Left renal cortex interstitium (tissue), 4 donors: Measurements from ENCODE around the gene RBP3. TPM values are rescaled to one million over a fixed set of nuclear protein-coding genes. Genes with fewer than 3 reads are reported as not detected.

Experiments
- DNase-seq, 4 donors: peaks; one replicate each; pipeline ENCODE4 v3.0.0-alpha.2; 2013; ENCODE audit warnings: low read depth in 4 of 4, low spot score in 2 of 4, missing footprints in 1 of 4
- polyA plus RNA-seq, 4 donors: library from polyadenylated mRNA; unstranded; fragments of 120-200 nt; gene quantifications; one replicate each; pipeline ENCODE4 v1.2.1, GENCODE V29; 2013; ENCODE audit not compliant: insufficient read length in 4 of 4

The RBP3 gene
- under 1 TPM; 0.13 to 0.17 (median 0.16) TPM for polyA plus RNA-seq

DNA sequence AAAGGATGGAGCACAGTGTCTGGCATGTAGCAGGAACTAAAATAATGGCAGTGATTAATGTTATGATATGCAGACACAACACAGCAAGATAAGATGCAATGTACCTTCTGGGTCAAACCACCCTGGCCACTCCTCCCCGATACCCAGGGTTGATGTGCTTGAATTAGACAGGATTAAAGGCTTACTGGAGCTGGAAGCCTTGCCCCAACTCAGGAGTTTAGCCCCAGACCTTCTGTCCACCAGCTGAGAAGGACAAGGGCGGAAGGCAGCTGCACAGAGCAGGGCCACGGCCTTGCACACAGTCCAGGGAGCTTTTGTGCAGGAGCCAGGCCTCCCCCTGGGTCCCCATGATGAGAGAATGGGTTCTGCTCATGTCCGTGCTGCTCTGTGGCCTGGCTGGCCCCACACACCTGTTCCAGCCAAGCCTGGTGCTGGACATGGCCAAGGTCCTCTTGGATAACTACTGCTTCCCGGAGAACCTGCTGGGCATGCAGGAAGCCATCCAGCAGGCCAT, at the start of gene RBP3:
Gene RBP3, plus strand, starts transcription at position 226 of the 514 bp plus-strand sequence. Its CDS starts 122 bp downstream, at position 348.
- no peak for DNase-seq

DNA sequence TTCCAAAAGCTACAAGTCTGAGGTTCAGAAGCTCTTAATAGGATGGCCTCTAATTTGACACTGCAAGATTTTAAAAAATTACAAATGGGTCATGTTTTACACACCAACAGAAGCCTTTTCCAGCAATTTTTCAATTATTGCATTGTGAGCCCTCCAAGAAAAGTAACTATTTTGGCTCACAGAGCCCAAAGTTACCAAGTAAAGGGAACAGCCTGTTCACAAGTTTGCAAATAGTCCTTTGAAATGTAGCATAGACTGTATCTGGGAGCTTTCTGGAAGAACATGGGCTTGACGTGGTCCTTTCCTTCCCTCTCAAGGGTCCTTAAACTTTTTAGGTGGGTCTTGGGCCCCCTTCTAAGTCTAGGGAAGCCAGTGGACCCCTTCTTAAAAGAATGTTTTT, 49.4 kb upstream of the RBP3 start:
- DNase-seq, result no peak

DNA sequence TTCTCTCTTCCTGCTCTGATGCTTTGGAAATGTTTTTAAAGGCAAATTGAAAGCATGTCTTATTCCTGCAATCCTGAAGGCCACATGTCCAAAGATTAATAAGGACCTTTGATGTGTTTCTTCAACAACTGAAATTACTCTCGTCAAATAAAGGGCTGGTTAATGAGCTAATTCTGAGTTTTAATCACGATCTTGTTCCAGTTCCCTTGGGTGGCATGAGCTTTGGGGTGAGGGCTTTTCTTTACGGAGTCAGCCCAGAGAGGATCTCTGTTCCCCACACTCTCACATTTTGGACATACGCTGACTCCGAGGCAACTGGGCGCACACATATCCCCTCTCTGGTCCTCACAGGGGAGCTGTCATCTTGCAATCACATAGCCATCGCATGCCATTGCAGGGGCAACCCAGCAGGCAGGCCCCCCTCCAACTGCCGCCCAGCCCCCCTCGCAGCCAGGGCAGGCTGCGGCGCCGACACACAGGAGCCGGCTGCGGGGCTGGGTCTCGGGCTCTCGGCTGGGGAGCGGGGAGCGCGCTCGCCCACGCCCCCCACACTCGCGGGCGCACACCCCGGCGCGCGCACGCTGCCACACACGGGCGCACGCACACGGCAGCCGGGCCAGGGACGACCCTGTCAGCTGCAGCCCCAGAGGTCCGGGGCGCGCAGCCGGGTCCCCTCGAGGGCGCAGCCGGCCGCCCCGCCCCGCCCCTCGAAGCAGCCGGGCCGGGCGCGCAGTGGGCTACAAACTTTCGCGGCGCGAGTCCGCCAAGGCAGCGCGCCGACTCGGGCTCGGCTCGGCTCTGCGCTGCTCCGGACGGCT, 48.3 kb upstream of the RBP3 start, which contains the start of gene GDF10:
Gene GDF10, plus strand, starts transcription at position 587 of the 818 bp plus-strand sequence. CDS start 455 bp downstream, outside the sequence.
- no peak for DNase-seq

DNA sequence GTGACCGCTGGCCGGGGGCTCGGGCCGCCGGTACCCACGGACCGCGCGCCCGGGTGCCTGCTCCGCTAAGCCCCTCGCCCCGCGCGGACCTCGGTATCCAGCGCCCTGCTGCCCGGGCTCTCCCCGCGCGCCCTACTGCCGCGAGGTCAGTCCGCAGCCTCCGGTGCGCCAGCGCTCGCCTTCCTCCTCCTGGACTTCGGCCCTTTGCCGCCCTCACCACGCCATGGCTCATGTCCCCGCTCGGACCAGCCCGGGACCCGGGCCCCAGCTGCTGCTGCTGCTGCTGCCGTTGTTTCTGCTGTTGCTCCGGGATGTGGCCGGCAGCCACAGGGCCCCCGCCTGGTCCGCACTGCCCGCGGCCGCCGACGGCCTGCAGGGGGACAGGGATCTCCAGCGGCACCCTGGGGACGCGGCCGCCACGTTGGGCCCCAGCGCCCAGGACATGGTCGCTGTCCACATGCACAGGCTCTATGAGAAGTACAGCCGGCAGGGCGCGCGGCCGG, 47.7 kb upstream of the RBP3 start:
- no peak for DNase-seq

DNA sequence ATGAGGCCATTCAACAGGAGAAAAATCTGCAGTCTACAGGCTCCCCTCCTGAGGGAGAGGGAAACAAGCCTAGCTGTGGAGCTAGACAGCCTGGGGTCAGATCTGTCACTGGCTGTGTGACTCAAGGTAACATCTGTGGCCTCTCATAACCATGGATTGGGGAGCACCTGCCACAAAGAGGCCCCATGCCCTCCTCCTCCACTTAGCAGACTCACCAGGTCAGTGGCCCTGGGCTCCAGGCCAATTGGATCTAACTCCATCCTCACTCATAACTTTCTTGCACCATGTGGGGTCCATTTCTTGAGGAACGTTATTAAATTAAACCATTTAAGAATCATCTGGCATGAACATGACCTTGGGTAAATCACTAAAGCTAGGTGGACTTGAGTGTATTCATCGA, 46.3 kb upstream of the RBP3 start:
- DNase-seq, result no peak

DNA sequence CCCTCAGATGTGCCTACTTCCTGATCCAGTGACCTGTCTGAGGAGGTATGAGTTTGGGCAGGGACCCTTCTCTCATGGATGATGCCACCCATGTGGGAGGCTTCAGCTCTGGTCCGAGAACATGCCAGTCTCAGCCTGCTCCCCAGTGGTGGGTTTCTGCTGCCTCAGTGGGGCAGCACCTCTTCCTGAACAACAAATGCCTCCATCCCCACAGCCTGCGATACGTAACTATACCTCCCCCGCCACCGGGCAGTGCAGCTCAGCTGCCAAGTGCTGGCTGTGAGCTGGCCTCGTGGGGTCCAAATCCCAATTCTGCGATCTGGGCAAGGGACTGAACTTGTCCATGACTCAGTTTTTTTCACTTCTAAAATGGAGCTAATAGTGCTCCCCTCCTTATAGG, 45.1 kb upstream of the RBP3 start:
- no peak for DNase-seq

DNA sequence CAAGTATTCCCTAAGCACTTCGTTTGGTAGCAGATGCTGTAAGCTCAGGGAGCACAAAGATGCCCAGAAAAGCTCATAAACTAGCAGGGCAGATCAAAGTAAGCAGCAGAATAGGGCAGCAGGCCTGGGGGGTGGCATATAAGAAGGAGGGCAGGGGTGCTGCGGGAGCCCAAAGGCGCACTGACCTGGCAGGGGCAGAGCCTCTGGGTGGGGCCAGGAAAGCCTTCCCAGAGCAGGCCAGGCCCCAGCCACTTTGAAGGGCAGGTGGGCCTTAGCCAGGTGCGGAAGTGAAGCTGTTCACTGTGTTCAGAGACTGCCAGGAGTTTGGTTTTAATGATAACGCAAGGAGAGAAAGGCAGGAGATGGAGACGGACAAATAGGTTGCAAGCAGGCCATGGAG, 44.3 kb upstream of the RBP3 start:
- DNase-seq, result no peak

DNA sequence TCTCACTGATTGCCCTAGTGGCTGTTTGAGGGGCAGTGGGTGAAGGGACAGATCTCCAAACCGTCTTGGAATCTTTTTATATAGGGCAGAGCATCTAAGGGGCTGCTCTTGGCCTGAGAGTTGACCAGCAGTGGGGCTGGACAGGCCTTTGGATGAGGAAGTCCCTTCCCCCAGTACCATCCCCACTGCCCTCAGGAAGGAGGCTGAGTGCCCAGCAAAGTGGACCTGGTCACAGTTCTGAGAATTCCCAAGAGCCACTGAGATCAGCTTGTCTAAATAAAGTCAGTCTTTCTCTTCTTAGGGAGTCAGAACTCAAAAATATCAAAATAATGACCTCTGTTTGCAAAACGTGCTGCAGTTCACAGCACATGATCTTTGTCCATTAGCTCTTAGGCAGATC, 42.6 kb upstream of the RBP3 start:
- no peak for DNase-seq

DNA sequence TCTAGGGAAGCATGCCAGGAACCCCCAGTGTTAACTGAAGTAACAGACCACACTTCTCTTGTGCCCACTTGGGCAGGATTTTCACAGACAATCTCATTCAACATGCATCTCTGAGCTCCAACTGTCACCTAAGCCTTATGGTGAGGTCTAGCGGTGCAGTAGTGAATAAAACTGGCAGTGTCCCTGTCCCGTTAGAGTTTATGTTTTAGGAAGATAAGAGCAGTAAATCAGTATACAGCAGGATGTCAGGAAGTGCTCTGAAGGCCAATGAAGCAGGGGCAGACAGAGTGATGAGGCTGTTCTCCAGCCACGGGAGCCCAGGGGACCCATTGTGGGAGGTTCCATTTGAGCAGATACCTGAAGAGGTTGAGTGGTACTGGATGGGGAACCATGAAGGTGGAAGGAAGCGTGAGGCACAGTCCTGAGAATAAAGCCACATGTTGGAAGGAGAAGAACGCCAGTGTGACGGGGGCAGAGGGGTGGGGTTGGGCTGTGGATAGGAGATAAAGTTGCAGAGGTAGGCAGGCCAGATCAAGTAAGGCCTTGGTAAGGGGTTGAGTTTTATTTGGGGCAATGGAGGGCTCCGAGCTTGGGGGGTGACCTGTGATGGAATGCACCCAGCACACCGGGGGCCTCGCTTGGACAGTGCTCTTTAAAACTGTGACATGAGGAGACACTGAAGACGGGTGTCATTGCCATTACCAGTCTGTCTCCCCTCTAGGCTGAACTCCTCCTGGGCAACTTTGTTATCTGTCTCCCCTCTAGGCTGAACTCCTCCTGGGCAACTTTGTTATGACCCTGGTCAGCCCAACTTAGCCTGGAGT, 41.6 kb upstream of the RBP3 start:
- DNase-seq, result no peak

DNA sequence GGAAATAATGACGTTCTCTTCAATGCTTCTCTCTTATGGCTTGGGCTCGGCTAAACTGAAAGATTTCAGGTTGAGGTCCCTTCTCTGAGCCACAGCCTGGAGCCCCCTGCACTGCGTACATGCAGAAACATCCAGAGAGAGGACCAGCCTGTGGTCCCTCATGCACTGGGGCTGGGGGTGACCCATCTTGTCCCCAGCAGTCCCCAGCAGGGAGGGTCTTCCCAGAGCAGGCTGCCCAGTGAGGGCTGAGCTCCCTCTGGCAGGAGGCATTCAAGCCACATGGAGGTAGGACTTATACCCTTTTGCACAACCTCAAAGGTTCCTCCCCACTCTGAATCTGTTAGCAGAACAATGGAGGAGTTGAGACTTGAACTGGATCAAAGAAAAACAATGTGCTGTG, 40.8 kb upstream of the RBP3 start:
- DNase-seq, result no peak

DNA sequence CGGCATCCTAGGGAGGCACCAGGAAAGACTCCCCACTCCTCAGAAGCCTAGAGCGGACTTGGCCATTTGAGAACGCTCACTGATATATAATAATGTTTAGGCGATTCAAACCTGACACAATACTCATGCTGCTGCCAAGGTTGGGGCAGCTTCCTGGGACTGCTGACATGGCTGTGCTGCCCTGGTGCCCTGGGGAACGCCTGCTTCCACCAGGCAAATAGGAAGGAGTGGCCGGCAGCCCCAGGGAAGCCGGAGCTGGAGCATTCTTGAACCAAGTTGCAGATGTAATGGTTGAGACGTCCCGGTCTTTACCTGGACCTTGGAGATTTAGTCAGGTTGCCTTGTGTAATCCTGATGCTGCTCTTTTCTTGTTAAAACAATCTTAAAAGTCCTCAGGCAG, 39.4 kb upstream of the RBP3 start:
- no peak for DNase-seq

DNA sequence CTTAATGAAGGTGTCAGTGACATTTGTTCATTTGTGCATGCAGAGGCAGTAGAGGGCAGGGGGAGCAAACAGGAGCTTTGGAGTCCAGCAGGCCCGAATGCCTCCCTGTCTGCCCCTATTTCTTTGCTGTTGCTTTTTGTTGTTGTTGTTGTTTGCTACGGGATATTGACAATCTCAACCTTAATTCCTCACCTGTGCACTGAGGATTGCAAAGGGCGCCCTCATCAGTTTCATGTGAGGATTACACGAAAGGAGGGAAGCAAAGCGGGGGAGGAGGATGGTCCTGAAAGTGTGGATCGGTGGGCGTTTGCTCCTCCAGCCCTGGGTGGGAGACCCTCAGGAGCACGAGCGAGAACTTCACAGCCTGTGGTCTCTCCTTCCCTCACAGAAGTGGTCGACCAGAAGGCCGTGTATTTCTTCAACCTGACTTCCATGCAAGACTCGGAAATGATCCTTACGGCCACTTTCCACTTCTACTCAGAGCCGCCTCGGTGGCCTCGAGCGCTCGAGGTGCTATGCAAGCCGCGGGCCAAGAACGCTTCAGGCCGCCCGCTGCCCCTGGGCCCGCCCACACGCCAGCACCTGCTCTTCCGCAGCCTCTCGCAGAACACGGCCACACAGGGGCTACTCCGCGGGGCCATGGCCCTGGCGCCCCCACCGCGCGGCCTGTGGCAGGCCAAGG, 38.6 kb upstream of the RBP3 start:
- DNase-seq, result no peak

DNA sequence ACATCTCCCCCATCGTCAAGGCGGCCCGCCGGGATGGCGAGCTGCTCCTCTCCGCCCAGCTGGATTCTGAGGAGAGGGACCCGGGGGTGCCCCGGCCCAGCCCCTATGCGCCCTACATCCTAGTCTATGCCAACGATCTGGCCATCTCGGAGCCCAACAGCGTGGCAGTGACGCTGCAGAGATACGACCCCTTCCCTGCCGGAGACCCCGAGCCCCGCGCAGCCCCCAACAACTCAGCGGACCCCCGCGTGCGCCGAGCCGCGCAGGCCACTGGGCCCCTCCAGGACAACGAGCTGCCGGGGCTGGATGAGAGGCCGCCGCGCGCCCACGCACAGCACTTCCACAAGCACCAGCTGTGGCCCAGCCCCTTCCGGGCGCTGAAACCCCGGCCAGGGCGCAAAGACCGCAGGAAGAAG, 38.1 kb upstream of the RBP3 start:
- DNase-seq, result no peak

DNA sequence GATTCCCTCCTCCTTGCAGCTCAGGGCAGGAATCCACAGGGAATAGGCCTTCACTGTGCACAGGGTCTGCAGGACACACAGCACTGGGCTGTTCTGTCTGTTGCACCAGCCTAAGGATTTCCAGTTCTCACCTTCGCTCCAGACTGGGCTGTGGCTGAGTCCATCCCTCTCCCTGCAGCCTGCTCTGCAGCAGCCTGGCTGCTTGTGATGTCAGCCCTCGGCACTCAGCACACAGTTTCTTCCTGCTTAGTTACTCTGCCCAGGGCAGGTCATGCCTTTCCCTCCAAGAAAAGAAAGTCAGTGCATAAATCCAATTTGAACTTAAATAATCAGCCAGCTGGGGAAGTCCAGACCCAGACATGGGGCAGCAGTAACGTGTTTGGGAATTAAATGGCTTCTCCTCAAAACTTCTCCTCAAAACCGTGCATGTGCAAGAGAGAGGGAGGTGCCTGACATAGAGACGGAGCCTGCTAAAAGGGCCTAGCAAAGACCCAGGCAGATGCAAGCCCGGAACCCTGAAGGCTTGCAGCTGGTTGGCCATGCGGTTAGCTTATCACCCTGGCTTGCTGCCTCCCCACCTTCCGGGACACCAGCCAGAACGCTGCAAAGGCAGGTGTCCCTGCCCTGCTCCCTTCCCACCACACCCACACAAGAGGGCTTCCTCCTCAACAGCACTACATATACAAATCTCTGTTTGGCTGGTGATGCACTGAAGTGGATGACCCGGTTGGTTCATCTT, 36.8 kb upstream of the RBP3 start:
- no peak for DNase-seq

DNA sequence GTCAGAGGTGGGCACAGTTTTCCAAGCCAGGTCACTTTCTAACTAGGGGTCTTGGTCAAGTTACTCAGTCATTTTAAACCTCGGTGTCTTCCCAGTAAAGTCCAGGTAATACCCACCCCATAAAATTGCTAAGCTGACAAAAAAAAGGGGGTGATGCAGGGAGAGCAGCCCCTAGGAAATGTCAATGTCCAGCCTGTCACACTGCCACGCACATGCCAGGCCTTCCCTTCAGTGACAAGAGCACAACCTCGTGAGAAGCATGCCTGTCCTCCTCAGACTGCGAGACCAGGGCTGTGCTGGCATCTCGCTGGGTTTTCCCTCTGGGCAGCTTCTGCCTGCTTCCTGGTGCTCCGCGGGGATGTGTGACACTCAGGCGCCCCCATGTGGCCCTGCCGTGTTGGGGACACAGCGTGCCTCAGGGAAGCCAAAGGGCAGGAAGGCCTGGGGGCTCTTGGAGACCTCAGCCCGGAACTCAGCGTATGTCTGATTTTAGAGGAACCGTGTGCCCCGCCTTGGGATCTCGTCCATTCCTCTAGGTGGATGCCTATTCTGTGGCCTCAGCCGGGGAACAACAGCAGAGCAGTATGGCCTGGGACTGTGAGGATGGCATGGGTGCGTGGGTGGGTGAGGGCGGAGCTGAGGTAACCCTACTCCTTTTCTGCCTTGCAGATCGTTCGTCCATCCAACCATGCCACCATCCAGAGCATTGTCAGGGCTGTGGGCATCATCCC, 36.1 kb upstream of the RBP3 start:
- DNase-seq, result no peak

DNA sequence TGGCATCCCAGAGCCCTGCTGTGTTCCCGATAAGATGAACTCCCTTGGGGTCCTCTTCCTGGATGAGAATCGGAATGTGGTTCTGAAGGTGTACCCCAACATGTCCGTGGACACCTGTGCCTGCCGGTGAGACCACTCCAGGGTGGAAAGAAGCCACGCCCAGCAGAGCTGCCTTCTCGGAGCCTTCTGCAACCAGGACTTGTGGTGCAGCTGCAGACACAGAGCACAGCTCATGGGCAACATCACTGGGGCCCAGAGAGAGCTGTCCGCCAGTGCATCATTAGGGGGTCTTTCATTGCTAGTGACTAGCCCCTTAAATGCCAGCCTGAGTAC, 35.5 kb upstream of the RBP3 start:
- no peak for DNase-seq

DNA sequence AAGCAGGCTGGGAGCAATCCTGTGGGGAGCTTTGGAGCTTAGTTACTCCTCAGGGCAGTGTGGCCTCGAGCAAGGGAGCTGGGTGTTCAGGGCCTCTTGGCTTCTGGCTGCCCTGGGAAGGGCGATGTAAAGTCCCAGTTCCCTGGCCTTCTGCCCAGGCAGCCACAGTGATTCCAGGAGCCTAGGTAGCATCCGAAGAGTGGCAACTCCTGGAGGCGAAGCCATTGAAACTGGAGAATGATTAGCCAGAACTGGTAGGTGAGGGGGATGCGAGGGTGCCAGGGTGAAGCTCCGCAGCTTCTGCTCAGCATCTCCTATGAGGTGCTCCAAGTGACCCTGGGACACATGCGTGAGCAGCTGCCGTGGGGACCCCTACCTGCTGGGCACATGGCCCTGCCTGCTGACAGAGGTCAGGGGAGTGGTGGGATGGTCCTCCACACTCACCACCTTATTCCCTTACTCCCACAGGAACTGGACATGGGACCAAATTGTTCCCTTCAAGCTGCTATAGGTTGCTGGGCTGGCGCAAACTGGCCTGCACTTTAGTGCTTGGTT, 33.7 kb upstream of the RBP3 start:
- no peak for DNase-seq

DNA sequence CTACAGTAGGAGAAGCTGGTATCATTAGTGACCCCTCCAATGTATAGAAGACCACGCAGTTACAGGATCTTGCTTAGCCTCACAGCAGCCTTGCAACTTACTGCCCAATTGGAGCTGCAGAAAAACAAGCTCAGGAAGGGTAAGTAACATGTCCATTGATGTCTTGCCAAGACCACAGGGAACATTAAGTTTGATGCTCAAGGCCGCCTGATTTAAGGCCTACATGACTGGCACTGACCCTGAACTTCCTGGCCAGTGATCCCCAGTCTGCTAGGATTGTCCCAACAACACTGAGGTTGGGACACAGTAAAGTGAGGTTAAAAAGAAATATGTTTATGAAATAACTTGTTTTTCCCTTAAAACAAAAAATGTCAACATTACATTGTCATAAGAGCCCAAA, 32.7 kb upstream of the RBP3 start:
- DNase-seq, result no peak

DNA sequence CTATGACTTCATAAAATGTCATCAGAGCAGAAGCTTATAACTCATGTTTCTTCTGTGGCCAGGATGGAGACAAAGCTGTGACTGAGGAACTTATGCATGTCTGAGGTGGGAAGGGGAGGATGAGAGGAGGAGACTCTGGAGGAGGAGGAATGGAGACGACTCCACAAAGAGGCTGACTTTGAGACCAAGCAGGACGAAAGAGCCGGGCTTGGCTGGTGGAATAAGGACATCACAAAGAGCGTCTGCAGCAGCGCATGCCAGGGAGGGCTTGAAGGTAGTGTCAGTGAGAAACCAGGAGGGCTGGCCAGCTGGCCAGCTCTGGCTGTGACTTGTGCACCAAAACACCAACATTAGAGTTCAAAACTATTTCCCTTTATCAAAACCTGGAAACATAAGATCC, 32.0 kb upstream of the RBP3 start:
- DNase-seq, result no peak
